ENCODE measurements around the gene C1orf122. TPM values are rescaled to one million over a fixed set of nuclear protein-coding genes. Genes with fewer than 3 reads are reported as not detected.
A peak's percentile ranks its signal among the peaks of the same experiment; 100 is the strongest.

The C1orf122 gene
- total and polyA plus RNA-seq, 4 experiments from 2014 or later, result 12.4 to 28.9 (median 17.9) TPM

DNA sequence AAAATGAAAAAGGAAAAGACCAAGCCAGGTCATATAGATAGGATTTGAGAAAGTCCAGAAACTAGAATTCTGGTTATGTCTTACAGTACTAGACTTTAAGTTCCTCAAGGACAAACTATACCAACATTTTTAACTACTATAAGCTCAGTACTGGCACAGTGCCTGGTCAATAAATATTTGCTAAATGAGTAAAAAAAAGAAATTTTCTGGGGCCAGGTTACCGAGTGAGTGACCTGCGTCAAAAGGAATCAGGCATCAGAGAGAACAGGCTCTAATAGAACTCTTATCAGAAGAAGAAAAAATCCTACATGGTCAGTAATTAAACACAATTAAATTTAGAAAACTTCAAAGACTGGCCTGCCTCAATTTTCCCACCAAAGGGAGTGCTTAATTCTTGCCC, 24.2 kb downstream of the C1orf122 start:
- Histone ChIP-seq H3K4me3 (ENCODE audit: low read length in 2 of 2) (no peak overlapping the region), H3K27me3 (ENCODE audit: insufficient read depth, low read length) (no peaks in the 10 kb centered on the region), H3K4me1 (ENCODE audit: insufficient read depth, low read length) (no peaks in the 10 kb centered on the region), H3K27ac (ENCODE audit: low read depth, low read length) (no peak overlapping the region), H3K9me3 (ENCODE audit: control insufficient read depth in 1 of 2, low read length in 2 of 2) (no peaks in the 10 kb centered on the region), H3K36me3 (ENCODE audit: insufficient read depth, low read length) (peaks cover 40% of the 10 kb centered on the region)
- H3K4me1 Mint-ChIP-seq, result no peaks in the 10 kb centered on the region
- H3K4me3 Mint-ChIP-seq, result no peak overlapping the region
- no peak overlapping the region for H3K27ac Mint-ChIP-seq
- no peaks in the 10 kb centered on the region for H3K9me3 Mint-ChIP-seq
- ChIA-PET CTCF (ENCODE audit: partially characterized antibody) (no interaction called here), POLR2A (ENCODE audit: partially characterized antibody) (no interaction called here)
- no peak for DNase-seq
- H3K36me3 Mint-ChIP-seq, result peaks cover 48 to 70% of the 10 kb centered on the region in 2 donors
- H3K27me3 Mint-ChIP-seq, result no peaks in the 10 kb centered on the region
- intact Hi-C loops (cut with micrococcal nuclease), result no loop called here

DNA sequence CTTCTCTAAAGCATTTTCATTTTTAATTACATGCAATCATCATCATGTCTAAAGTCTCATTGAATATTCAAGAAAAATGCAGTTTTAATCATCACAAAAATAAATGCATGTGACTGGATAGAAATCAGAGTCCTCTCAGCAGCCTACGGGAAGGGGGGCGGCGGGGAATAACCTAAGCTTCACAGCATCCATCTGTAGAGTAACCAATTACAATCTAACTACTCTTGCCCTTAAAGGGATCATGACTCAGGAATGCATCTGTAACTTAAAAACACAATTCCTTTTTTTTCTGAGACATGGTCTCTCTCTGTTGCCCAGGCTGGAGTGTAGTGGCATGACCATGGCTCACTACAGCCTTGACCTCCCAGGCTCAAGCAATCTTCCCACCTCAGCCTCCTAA, 29.2 kb downstream of the C1orf122 start:
- Histone ChIP-seq H3K4me1 (ENCODE audit: insufficient read depth, low read length) (no peaks in the 10 kb centered on the region), H3K36me3 (ENCODE audit: insufficient read depth, low read length) (peaks cover 57% of the 10 kb centered on the region), H3K4me3 (ENCODE audit: low read length in 2 of 2) (no peak overlapping the region), H3K27ac (ENCODE audit: low read depth, low read length) (no peak overlapping the region), H3K27me3 (ENCODE audit: insufficient read depth, low read length) (no peaks in the 10 kb centered on the region), H3K9me3 (ENCODE audit: control insufficient read depth in 1 of 2, low read length in 2 of 2) (no peaks in the 10 kb centered on the region)
- no peaks in the 10 kb centered on the region for H3K4me1 Mint-ChIP-seq
- intact Hi-C loops (cut with micrococcal nuclease), result no loop called here
- peak overlapping the region in 1 of 7 donors; percentile 43 for H3K27ac Mint-ChIP-seq
- no peak for DNase-seq
- H3K27me3 Mint-ChIP-seq, result no peaks in the 10 kb centered on the region
- H3K9me3 Mint-ChIP-seq, result no peaks in the 10 kb centered on the region
- H3K36me3 Mint-ChIP-seq, result peaks cover 46 to 74% of the 10 kb centered on the region in 2 donors
- H3K4me3 Mint-ChIP-seq, result no peak overlapping the region
- ChIA-PET CTCF (ENCODE audit: partially characterized antibody) (interaction anchor here (1.8 kb wide), 1 partner anchor 23 kb away, joined by 6 read pairs; the partner anchor contains the start of gene MTF1), POLR2A (ENCODE audit: partially characterized antibody) (no interaction called here)

DNA sequence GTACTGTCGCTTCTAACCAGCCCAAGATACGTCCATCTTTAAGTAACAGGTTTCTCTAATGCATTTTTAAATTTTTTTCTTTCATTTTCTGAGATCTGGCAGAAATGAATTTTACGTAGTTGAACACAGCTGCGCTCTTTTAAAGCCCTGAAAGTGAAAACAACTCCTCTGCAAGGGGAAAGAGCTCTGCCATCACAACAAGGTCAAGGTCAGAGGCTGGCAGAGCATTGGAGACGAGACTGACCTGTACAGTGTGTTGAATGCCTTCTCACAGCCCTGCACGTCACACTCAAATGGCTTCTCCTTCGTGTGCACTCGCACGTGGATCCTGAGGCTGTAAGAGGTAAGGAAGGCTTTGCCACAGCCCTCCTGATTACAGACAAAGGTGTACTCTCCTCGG, 32.1 kb downstream of the C1orf122 start:
- Histone ChIP-seq H3K4me1 (ENCODE audit: insufficient read depth, low read length) (peaks cover 3% of the 10 kb centered on the region), H3K4me3 (ENCODE audit: low read length in 2 of 2) (no peak overlapping the region), H3K27ac (ENCODE audit: low read depth, low read length) (no peak overlapping the region), H3K27me3 (ENCODE audit: insufficient read depth, low read length) (no peaks in the 10 kb centered on the region), H3K36me3 (ENCODE audit: insufficient read depth, low read length) (peaks cover 43% of the 10 kb centered on the region), H3K9me3 (ENCODE audit: control insufficient read depth in 1 of 2, low read length in 2 of 2) (no peaks in the 10 kb centered on the region)
- Mint-ChIP-seq H3K4me3 (no peak overlapping the region), H3K36me3 (peaks cover 37 to 68% of the 10 kb centered on the region in 2 donors), H3K27ac (no peak overlapping the region), H3K4me1 (peaks cover 8 to 19% (median 10%) of the 10 kb centered on the region in 4 donors), H3K27me3 (no peaks in the 10 kb centered on the region), H3K9me3 (no peaks in the 10 kb centered on the region)
- intact Hi-C loops (cut with micrococcal nuclease), result no loop called here
- POLR2A ChIA-PET (ENCODE audit: partially characterized antibody), result no interaction called here
- no peak for DNase-seq
- CTCF ChIA-PET (ENCODE audit: partially characterized antibody), result interaction anchor here (1.1 to 1.3 kb wide), 2 partner anchors 14 to 20 kb away, joined by 3 to 7 read pairs; no protein-coding TSS in a partner anchor

DNA sequence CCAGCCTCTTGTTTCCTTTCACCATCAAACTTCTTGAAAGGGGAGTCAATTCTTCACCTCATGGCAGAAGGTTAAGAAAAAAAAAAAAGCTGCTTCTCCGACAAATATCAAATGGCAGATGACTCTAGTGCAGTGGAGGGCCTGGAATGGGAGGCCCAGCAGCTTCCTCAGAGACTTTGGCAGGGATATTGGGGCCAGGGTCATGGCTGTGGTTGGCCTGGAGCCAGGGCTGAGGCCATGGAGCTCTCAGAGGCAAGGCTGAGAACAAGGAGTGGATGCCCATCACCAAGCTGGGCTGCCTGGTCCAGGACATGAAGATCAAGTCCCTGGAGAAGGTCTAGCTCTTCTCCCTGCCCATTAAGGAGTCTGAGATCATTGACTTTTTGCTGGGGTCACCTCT, 33.1 kb downstream of the C1orf122 start:
- peaks cover 38% of the 10 kb centered on the region for H3K36me3 ChIP-seq (ENCODE audit: insufficient read depth, low read length)
- POLR2A ChIA-PET (ENCODE audit: partially characterized antibody), result no interaction called here

DNA sequence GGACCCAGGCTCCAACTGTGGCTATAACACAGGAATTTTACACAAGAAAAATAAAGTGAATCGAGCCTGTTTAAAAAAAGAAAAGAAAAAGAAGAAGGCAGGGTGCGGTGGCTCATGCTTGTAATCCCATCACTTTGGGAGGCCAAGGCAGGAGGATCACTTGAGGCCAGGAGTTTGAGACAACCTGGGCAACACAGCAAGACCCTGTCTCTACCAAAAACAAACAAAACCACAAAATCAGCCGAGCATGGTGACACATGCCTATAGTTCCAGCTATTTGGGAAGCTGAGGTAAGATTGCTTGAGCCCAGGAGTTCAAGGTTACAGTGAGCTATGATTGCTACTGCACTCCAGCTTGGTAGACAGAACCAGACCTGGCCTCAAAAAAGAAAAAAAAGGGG, 34.1 kb downstream of the C1orf122 start:
- peak overlapping the region in 1 of 7 donors; percentile 76 for H3K27ac Mint-ChIP-seq
- ChIA-PET POLR2A (ENCODE audit: partially characterized antibody) (no interaction called here), CTCF (ENCODE audit: partially characterized antibody) (interaction anchor here (2.7 kb wide), 1 partner anchor 18 kb away, joined by 13 read pairs; the partner anchor contains the start of gene MTF1)
- peaks cover 15 to 36% (median 22%) of the 10 kb centered on the region in 4 donors for H3K4me1 Mint-ChIP-seq
- Histone ChIP-seq H3K9me3 (ENCODE audit: control insufficient read depth in 1 of 2, low read length in 2 of 2) (no peaks in the 10 kb centered on the region), H3K4me3 (ENCODE audit: low read length in 2 of 2) (no peak overlapping the region), H3K36me3 (ENCODE audit: insufficient read depth, low read length) (peaks cover 35% of the 10 kb centered on the region), H3K27ac (ENCODE audit: low read depth, low read length) (no peak overlapping the region), H3K27me3 (ENCODE audit: insufficient read depth, low read length) (no peaks in the 10 kb centered on the region), H3K4me1 (ENCODE audit: insufficient read depth, low read length) (peaks cover 8% of the 10 kb centered on the region)
- intact Hi-C loops (cut with micrococcal nuclease), result no loop called here
- DNase-seq, result no peak
- no peaks in the 10 kb centered on the region for H3K9me3 Mint-ChIP-seq
- no peaks in the 10 kb centered on the region for H3K27me3 Mint-ChIP-seq
- H3K4me3 Mint-ChIP-seq, result no peak overlapping the region
- peaks cover 34 to 62% of the 10 kb centered on the region in 2 donors for H3K36me3 Mint-ChIP-seq

More for the DNA sequence above, 33.1 kb downstream of the C1orf122 start:
- H3K36me3 Mint-ChIP-seq, result peaks cover 34 to 66% of the 10 kb centered on the region in 2 donors
- no peak overlapping the region for H3K27ac ChIP-seq (ENCODE audit: low read depth, low read length)
- H3K4me1 Mint-ChIP-seq, result peaks cover 11 to 28% (median 16%) of the 10 kb centered on the region in 4 donors
- no peaks in the 10 kb centered on the region for H3K27me3 Mint-ChIP-seq
- DNase-seq, result no peak
- no peaks in the 10 kb centered on the region for H3K9me3 ChIP-seq (ENCODE audit: control insufficient read depth in 1 of 2, low read length in 2 of 2)
- H3K27me3 ChIP-seq (ENCODE audit: insufficient read depth, low read length), result no peaks in the 10 kb centered on the region
- H3K9me3 Mint-ChIP-seq, result no peaks in the 10 kb centered on the region
- peak overlapping the region in 1 of 7 donors; percentile 29 for H3K27ac Mint-ChIP-seq
- intact Hi-C loops (cut with micrococcal nuclease), result no loop called here
- peaks cover 3% of the 10 kb centered on the region for H3K4me1 ChIP-seq (ENCODE audit: insufficient read depth, low read length)
- no peak overlapping the region for H3K4me3 Mint-ChIP-seq
- H3K4me3 ChIP-seq (ENCODE audit: low read length in 2 of 2), result no peak overlapping the region
- CTCF ChIA-PET (ENCODE audit: partially characterized antibody), result interaction anchor here (2.7 kb wide), 1 partner anchor 19 kb away, joined by 13 read pairs; the partner anchor contains the start of gene MTF1

DNA sequence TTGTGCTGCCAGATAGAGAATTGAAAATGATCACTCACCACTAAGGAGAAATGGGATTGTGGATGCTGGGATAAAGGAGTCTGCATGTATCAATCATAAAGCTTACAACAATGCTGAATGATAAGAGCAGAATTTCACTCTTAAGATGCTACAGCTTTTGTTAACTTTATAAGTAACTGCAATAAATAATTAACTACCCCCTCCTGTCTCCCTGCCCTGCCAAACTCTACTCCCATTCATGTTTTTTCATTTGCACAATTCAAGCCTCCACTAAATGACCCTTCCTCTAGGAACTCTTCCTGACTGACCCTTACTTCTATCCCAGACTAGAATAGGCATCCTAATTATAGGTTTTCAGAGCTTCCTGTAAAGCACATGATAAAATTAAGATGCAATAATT, 36.9 kb downstream of the C1orf122 start:
- H3K4me1 ChIP-seq (ENCODE audit: insufficient read depth, low read length), result peaks cover 23% of the 10 kb centered on the region
- CTCF ChIA-PET (ENCODE audit: partially characterized antibody), result interaction anchor here (0.9 to 1.3 kb wide), 2 partner anchors 14 to 15 kb away, joined by 3 to 5 read pairs; partner anchors contain the start of gene MTF1
- no peak overlapping the region for H3K27ac ChIP-seq (ENCODE audit: low read depth, low read length)
- POLR2A ChIA-PET (ENCODE audit: partially characterized antibody), result interaction anchor here (0.8 kb wide), 1 partner anchor 15 kb away, joined by 3 read pairs; no protein-coding TSS in a partner anchor
- intact Hi-C loops (cut with micrococcal nuclease), result no loop called here
- Mint-ChIP-seq H3K4me1 (peaks cover 31 to 48% (median 40%) of the 10 kb centered on the region in 4 donors), H3K27me3 (no peaks in the 10 kb centered on the region), H3K4me3 (no peak overlapping the region), H3K36me3 (peaks cover 19 to 46% of the 10 kb centered on the region in 2 donors), H3K9me3 (no peaks in the 10 kb centered on the region), H3K27ac (peak overlapping the region in 3 of 7 donors; percentile 15 to 51 (median 19))
- no peaks in the 10 kb centered on the region for H3K9me3 ChIP-seq (ENCODE audit: control insufficient read depth in 1 of 2, low read length in 2 of 2)
- H3K4me3 ChIP-seq (ENCODE audit: low read length in 2 of 2), result no peak overlapping the region
- H3K36me3 ChIP-seq (ENCODE audit: insufficient read depth, low read length), result peaks cover 16% of the 10 kb centered on the region
- no peak for DNase-seq
- H3K27me3 ChIP-seq (ENCODE audit: insufficient read depth, low read length), result no peaks in the 10 kb centered on the region

DNA sequence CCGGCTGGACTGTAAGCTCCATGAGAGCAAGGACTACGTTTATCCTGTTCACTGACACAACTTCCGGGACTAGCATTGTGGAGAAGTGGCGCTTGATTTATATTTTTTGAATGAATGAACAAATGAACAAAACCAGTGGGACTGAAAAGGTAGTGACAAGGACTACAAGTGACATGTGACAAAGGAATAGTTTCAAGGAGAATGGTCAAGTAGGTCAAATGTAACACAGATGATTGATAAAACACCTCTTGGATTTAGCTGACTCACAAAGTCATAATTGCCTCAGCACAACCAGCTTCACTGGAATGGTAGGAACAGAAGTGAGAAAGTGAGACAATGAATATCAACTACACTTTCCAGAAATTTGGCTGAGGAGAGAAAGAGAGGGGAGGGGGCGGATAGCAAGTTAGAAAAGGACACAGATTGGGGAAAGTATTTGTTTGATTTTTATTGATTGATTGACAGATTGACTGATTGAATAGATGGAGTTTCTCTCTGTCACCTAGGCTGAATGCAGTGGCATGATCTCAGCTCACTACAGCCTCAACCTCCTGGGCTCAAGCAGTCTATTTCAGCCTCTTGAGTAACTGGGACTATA, 37.6 kb downstream of the C1orf122 start:
- Histone ChIP-seq H3K9me3 (ENCODE audit: control insufficient read depth in 1 of 2, low read length in 2 of 2) (no peaks in the 10 kb centered on the region), H3K27me3 (ENCODE audit: insufficient read depth, low read length) (no peaks in the 10 kb centered on the region), H3K4me3 (ENCODE audit: low read length in 2 of 2) (no peak overlapping the region), H3K36me3 (ENCODE audit: insufficient read depth, low read length) (peaks cover 10% of the 10 kb centered on the region), H3K27ac (ENCODE audit: low read depth, low read length) (no peak overlapping the region), H3K4me1 (ENCODE audit: insufficient read depth, low read length) (peaks cover 23% of the 10 kb centered on the region)
- H3K36me3 Mint-ChIP-seq, result peaks cover 13 to 40% of the 10 kb centered on the region in 2 donors
- ChIA-PET CTCF (ENCODE audit: partially characterized antibody) (interaction anchor here (0.9 to 1.3 kb wide), 2 partner anchors 15 kb away, joined by 3 to 5 read pairs; partner anchors contain the start of gene MTF1), POLR2A (ENCODE audit: partially characterized antibody) (interaction anchor here (0.8 kb wide), 1 partner anchor 15 kb away, joined by 3 read pairs; no protein-coding TSS in a partner anchor)
- H3K27me3 Mint-ChIP-seq, result no peaks in the 10 kb centered on the region
- no peaks in the 10 kb centered on the region for H3K9me3 Mint-ChIP-seq
- no peak overlapping the region for H3K4me3 Mint-ChIP-seq
- intact Hi-C loops (cut with micrococcal nuclease), result no loop called here
- no peak for DNase-seq
- peak overlapping the region in 4 of 7 donors; percentile 1 to 54 (median 50) for H3K27ac Mint-ChIP-seq
- H3K4me1 Mint-ChIP-seq, result peaks cover 31 to 49% (median 41%) of the 10 kb centered on the region in 4 donors
